GM10847 (cell line): ENCODE measurements around the gene DNAJC9.

Experiments
- POLR2A ChIP-seq: IDR thresholded peaks from 2 replicates; pipeline ENCODE4 v1.6.1; 2011; ENCODE audit not compliant: insufficient read length; ENCODE audit errors: extremely low read depth

Gene DNAJC9

DNA sequence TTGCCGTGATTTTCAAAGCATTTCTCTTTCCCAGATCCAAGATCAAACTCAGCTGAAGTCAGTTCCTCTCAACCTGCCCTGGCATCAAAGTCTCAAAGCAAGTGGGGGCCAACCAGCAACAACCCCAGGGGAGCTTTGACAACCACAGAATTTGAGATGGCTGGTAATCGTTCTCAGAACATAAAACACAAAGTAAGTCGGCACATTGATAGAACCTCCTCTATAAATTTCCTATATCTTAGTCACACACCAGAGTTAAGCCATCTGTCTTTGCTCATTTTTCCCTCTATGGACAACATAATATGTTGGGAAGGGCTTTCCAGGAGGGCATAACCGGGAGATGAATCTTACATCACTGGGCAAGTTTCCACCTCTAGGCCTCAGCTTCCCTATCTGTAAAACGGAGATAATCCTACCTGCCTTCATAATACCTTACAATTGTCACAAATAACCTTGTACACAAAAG, 1.2 kb upstream of the DNAJC9 start:
- TF ChIP-seq POLR2A, result no peak

GRCh38 chr10:73247509-73248258, 629 bp upstream of the DNAJC9 start:
- TF ChIP-seq POLR2A, result no peak

GRCh38 chr10:73246322-73246645, 771 bp downstream of the DNAJC9 start:
- TF ChIP-seq POLR2A, result no peak

GRCh38 chr10:73244866-73245477, 2.1 kb downstream of the DNAJC9 start:
- no peak for TF ChIP-seq POLR2A

- TF ChIP-seq POLR2A, result no peak
Observed at GRCh38 chr10:73239908-73240307, 7.1 kb downstream of the DNAJC9 start.

GRCh38 chr10:73238990-73239566, 8.0 kb downstream of the DNAJC9 start:
- no peak for TF ChIP-seq POLR2A

GRCh38 chr10:73234695-73235094, 12.4 kb downstream of the DNAJC9 start:
- no peak for TF ChIP-seq POLR2A

DNA sequence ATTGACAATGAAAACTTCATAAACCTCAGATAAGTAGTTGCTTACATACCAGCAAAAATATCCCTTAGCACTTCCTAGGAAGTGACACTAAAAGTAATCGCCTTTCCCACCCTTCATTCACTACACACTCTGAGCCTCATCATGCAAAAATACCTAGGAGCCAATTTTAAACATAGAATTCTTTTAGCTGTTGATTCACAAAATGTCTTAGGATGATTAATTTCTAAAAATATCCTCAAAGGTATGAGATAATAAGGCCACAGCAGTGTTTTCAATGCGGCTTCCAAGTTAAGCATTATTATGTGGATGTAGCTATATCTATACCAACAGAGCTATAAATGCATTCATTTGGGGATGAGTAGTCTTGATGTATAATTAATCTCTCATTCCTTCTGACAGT, 13.2 kb downstream of the DNAJC9 start:
- TF ChIP-seq POLR2A, result no peak

- no peak for TF ChIP-seq POLR2A
Observed at GRCh38 chr10:73232887-73233286, 14.2 kb downstream of the DNAJC9 start.

GRCh38 chr10:73229567-73229966, 17.5 kb downstream of the DNAJC9 start:
- no peak for TF ChIP-seq POLR2A

DNA sequence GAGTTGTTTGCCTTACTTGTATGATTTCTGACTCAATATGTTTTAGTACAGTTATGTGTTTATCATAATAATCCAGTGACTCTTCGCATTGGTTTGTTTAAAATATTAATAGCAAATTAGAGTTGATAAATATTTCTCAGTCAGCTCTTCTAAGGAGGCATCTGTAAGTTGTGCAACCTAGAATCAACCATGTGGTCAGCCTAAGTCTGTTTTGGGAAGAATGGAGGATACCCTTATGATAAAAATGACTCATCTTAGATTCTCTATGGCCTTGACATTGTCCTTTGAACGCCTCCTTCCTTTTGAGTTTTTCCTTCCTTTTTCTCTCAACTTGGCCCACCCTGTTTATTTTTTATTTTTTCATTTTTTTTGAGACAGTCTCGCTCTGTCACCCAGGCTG, 18.8 kb downstream of the DNAJC9 start:
- no peak for TF ChIP-seq POLR2A

GRCh38 chr10:73226663-73227062, 20.4 kb downstream of the DNAJC9 start:
- no peak for TF ChIP-seq POLR2A

- no peak for TF ChIP-seq POLR2A
Observed at GRCh38 chr10:73225518-73225917, 21.5 kb downstream of the DNAJC9 start.

DNA sequence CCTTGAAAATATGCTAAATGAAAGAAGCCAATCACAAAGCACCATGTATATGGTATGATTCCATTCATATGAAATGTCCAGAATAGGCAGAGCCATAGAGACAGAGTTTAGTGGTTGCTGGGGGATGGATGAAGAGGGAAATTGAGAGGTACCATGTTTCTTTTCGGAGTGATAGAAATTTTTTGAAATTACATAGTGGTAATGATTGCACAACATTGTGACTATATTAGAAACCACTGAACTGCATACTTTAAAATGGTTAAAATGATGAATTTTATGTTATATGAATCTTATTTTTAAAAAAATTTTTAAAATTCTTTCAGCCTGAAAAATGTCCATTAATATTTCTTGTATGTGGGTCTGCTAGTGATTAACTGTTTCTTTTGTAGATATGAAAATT, 26.1 kb downstream of the DNAJC9 start:
- TF ChIP-seq POLR2A, result no peak

GRCh38 chr10:73219384-73219783, 27.7 kb downstream of the DNAJC9 start:
- no peak for TF ChIP-seq POLR2A

- TF ChIP-seq POLR2A, result no peak
Observed at GRCh38 chr10:73218431-73219191, 28.4 kb downstream of the DNAJC9 start.
